ENCODE results near the gene DPEP3.

- TF ChIP-seq EZH2 (IDR thresholded peaks at IDR 0.05; ENCODE audit: low read length, unreplicated experiment), result no peak
- TF ChIP-seq, protein P1, sequence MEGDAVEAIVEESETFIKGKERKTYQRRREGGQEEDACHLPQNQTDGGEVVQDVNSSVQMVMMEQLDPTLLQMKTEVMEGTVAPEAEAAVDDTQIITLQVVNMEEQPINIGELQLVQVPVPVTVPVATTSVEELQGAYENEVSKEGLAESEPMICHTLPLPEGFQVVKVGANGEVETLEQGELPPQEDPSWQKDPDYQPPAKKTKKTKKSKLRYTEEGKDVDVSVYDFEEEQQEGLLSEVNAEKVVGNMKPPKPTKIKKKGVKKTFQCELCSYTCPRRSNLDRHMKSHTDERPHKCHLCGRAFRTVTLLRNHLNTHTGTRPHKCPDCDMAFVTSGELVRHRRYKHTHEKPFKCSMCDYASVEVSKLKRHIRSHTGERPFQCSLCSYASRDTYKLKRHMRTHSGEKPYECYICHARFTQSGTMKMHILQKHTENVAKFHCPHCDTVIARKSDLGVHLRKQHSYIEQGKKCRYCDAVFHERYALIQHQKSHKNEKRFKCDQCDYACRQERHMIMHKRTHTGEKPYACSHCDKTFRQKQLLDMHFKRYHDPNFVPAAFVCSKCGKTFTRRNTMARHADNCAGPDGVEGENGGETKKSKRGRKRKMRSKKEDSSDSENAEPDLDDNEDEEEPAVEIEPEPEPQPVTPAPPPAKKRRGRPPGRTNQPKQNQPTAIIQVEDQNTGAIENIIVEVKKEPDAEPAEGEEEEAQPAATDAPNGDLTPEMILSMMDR (conservative IDR thresholded peaks at IDR 0.05; ENCODE audit: low read depth, low read length), result no peak
Measured at GRCh38 chr16:67967958-67968399, 12.3 kb downstream of the DPEP3 start.
